Esophagus mucosa (tissue), 1 donor: ENCODE results near the gene KRCC1. TPM values are rescaled to one million over a fixed set of nuclear protein-coding genes. Genes with fewer than 3 reads are reported as not detected.
A peak's percentile ranks its signal among the peaks of the same experiment; 100 is the strongest.
"Not testable (repeated sequence)": the region's sequence is repeated elsewhere in the genome, so short reads cannot be mapped to it uniquely, and the experiment has no call there.

Source experiments
- ATAC-seq: fragments of 200-7000 bp; cut with Tn5 transposase; one replicate; pipeline ENCODE4 v1.9.1; 2020
- total RNA-seq: library from RNA; stranded (reverse); gene quantifications from one replicate; pipeline ENCODE4 v1.2.4, GENCODE V29; 2023
- donor health status: DM: yes; HTN: yes; CAD: no.

Gene KRCC1
- total RNA-seq, 1 donor from 2014 or later: 15.5 TPM

DNA sequence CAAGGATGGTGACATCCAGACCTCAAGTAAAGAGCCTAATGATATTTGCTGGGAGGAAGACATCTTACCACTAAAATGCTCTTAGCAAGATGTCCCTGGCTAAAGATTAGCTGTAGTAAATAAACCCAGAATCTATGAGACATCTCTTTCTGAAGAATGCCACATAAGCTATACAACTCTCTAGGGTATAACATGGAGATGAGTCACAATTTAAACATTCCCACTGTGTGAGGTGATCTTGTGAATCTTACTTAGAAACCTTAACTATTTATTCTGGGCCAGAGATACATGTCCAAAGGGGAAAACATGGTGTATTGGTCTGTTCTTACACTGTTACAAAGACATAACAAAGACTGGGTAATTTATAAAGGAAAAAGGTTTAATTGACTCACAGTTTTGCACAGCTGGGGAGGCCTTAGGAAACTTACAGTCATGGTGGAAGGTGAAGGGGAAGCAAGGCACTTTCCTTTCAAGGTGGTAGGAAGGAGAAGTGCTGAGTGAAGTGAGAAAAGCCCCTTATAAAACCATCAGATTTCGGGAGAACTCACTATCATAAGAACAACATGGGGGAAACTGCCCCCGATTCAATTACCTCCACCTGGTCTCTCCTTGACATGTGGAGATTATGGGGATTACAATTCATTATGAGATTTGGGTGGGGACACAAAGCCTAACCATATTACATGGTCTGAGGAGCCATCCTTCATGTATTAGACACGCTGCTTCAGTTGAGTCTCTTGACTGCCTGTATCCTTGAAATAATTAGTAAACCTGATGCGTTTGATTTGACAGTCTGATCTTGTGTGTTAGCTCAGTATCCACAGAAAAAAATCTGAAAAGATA is 17.1 kb downstream of the KRCC1 start:
- ATAC-seq: peak; percentile 68

DNA sequence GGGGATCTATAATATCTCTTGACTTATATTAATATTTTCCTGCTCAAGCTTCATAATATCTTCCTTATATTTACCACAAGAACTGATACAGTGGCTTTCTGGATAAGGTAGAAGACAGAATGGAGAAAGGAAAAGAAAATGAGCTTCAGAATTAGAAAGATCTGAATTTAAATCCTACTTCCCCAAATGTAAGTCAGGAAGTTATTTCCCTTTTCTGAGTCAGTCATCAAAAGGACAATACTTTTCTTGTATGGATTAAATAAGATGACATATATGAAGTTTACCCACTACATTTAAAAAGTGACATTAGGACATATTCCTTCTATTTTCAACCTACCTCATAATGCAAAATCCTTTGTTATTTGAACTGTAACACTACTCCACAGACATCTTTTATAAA is 19.0 kb downstream of the KRCC1 start:
- ATAC-seq: no peak

DNA sequence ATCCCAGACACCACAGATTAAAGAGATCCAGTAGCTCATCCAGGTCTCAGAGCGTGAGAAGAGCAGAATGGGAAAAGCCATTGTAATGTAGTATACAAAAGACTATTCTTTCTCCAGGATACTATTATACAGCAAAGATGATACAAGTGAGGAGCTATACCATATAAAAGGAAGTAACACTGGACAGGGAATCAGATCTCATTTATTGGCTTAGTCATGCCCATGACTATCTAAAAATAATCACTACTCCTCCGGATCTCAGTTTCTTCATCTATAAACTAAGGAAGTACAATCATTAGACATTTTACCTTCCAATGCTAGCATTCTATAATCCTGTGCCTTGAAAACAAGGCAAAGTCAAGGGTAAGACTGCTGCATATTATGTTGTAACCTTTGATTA is 19.4 kb downstream of the KRCC1 start:
- no peak for ATAC-seq

DNA sequence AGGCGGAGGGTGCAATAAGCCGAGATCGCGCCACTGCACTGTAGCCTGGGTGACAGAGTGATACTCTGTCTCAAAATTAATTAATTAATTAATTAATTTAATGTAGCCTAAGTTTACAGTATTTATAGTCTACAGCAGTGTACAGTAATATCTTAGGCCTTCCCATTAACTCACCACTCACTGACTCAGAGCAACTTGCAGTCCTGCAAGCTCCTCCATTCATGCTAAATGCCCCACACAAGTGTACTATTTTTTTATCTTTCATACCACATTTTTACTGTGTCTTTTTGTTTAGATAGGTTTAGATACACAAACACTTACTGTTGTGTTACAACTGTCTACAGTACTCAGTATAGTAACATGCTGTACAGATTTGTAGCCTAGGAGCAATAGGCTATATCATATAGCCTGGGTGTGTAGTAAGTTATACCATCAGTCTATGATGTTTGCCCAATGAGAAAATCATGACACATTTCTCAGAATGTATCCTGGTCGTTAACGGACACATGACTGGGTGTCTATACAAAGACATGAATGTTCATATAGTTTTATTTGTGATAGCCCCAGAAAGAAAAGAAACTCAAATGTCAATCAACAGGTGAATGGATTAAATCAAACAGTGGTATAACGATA is 23.4 kb downstream of the KRCC1 start:
- no peak for ATAC-seq

DNA sequence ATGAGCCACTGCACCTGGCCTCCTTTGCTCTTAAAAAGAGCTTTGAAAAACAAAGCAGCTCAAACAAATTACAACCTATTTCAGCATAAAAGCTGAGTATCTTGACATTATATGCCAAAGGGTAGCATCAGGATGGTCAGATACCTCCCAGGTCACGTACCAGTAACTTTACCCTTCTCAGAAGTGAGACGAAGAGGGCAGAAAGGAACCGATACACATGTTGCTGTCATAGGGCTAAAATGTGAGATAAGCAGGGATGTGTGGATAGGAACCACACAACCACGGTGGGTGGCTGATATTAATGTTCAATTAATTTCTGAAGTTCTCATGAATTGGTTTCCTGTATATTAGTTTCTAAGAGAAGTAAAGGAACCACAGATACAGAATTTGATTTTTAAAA is 26.7 kb downstream of the KRCC1 start:
- ATAC-seq: no peak

DNA sequence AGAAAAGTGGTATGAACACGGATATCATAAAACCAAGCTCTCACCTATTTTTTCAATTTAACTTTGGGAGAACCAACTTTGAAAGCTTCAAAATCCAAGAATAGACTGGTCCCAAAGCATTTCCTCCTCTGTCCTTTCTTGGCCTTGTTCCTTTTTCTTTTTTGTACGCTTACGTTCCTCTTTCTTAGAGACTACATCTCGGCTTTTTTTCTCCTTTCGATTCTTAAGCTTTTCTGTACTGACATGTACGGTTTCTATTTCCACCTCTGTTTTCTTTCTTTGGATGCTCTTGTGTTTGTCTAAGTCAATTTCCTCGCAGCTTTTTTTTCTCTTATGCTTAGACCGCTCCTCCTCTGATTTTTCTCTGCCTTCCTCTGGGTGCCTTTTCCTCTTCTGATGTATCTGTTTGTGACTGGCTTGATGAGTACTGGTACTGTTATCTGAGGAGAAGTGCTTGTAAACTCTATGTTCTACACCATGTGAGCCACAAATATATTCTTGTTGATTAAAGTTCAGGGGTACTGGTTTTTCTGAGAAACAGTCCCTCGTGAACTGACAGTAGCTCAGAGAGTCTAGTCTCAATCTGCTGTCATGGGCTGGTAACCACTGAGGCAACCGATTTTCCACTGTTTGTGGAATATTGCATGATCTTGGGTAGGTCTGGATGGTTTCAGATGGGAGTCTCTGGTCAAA is 27.7 kb downstream of the KRCC1 start:
- ATAC-seq: no peak

DNA sequence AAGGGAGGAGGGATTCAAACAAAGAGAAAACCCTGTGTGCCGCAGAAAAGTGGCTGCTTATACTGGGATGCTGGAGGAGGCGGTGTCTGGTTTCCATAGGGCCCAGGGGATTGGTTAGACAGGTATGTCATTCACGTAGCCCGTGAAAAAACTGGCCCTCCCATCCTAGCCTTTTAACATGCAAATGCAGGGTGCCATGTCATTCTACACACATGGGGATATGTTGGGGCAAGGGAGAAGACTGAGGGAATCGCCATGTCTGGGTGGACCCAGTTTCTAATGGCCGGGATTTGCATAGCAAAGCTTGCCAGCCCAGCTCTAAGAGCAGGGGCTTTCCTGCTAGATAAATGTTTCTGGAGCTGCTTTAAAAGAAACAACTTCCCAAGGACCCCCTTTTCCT is 31.1 kb downstream of the KRCC1 start:
- ATAC-seq: no peak

DNA sequence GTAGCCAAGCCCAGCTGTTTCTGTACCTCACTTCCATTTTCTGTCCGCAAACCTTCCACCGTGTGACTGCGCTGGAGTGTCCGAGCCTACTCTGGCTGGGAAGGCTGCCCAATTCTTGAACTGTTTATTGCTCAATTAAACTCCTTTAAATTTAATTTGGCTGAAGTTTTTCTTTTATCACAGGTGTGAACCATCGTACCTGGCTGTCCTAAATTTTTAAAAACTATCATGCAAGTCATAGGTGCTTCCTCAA is 33.0 kb downstream of the KRCC1 start:
- no peak for ATAC-seq

DNA sequence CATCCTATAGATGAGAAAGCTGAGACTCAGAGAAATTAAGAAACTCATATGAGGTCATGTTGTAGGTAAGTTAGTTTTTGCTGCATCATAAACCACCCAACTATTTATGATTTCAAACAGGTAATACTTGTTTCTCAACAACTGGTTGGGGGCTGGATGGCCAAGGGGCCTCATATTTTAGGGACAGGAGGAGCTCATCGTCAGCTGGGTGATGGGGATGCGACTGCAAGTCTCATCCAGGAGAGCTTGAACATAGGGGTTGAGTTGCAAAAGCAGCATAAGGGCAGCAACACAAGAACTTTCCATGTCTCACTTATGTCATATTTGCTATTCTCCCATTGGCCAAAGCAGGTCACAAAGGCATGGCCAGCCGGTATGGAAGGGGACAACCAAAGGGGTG is 35.6 kb downstream of the KRCC1 start:
- no peak for ATAC-seq

DNA sequence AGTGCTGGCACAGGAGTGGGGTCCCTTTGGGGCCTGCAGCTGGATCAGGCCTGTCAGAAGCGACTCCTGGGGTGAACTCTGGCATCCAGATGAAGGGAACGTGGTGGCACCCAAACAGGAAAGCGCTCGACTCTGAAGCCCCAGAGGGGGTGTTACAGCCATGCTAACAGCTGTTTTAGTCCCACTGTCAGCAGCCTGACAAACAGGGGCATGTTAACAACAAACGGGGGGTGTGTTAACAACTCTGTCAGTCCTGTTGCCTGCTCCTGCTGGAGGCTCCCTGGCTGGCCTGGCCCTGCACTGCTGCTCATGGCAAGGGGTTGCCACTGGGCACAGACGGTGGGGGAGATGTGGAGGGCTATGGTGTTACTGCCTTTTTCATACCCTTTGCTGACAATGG is 36.7 kb downstream of the KRCC1 start:
- no peak for ATAC-seq

DNA sequence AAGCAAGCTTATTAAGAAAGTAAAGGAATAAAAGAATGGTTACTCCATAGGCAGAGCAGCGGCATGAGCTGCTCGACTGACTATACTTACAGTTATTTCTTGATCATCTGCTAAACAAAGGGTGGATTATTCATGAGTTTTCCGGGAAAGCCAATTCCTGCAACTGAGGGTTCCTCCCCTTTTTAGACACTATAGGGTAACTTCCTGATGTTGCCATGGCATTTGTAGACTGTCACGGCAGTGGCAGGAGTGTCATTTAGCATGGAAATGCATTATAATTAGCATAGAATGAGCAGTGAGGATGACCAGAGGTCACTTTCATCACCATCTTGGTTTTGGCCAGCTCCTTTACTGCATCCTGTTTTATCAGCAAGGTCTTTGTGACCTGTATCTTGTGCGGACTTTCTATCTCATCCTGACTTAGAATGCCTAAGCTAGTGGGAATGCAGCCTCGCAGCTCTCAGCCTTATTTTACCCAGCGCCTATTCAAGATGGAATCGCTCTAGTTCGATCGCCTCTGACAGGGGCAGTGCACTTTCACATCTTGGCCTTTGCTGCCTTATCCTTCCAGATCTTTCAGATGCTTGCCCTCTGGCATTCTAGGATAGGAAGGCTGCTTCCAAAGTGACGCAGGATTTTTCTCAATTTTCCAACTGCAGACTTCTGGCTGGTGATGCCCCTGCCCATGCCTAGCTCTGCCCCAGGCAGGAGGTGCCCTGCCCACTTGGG is 37.3 kb downstream of the KRCC1 start:
- not testable (repeated sequence) for ATAC-seq

DNA sequence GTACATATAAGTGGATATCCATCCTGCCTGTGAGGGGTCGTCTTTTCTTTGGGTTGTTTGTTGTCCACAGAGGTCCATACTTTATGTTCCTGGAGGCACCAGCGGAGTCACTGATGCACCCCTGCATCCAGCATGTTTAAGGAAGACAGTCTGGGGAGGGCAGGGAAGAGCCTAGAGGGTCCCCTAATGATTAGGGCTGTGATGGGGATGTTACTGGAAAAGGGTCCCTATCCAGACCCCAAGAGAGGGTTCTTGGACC is 37.9 kb downstream of the KRCC1 start:
- not testable (repeated sequence) for ATAC-seq

DNA sequence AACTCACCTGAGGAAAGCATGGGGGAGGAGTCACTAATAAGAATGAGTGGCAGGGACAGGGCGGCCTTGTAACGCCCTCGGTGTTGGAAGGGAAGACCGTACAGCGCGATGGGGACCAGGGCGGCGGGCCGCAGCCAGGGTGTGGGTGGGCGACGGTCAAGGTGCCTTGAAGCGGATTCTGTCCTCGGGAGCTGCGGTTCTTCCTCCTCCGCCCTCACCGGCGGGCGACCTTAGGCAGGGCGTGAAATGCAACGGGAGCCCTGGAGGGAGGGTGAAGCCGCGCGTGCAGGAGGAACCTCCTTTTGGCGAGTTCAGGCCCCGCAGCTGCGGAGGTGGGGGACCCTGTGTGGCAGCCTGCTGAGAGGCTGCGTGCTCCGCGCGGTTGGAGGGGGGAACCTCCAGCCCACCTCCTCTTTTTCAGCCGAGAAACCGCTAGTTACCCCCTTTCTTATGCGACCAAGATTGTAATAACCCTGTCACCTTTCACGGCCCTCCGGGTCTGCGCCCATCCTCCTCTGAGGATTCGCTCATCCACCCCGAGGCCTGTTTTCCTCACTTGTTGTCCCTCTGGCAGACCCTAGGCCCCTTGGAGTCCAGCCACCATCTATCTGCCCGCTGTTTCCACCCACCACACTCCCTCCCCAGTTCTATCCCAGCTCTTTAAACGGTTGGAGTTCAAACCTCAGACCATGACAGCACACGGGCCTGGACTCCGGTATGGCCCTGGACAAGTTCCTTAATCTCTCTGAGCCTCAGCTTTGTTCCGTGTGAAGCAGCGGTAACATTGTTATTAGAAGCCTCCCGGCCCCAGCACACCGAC is 38.4 kb downstream of the KRCC1 start:
- peak; percentile 65 for ATAC-seq

DNA sequence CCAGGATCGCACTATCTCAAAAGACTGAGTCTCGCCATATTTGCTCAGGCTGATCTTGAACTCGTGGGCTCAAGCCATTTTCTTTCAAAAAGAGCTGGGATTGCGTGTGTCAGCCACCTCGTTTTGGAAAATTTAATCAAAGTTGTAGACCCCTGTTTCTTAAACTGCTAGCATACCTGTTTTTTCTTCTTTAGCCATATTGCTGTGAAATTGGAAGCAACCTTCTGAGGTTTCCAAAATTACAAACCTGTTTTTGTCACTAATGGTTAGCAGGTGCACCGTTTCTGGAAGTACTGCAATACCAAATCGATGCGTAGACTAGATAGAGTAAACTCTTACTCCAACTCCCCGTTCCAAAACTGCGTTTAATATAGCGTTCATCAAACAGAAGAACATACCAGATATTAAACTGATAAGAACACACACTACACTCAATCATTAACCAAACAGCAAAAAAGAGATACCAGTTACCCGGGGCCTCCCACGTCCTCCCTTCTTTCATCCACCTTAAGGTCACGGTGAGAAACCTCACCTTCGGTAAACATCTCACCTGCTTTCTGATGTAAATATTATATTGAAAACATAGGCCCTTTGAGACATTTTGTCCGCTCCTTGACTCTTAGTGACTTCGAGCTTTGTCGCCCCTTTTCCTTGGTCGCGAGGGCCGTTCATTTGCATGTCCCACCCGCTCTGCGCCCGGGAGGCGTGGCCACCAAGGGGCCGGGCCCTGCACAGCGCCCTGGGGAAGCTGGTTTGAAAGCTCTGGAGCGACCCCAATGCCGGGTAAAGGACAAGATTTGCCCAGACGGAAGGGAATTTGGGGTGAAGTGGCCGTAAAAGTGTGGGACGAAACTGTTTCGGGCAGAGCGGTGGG is 39.3 kb downstream of the KRCC1 start, which contains the start of gene RNU2-63P:
TSS of gene RNU2-63P (minus strand) at position 462 of the 874 bp plus-strand sequence.
- ATAC-seq: peak; percentile 96

DNA sequence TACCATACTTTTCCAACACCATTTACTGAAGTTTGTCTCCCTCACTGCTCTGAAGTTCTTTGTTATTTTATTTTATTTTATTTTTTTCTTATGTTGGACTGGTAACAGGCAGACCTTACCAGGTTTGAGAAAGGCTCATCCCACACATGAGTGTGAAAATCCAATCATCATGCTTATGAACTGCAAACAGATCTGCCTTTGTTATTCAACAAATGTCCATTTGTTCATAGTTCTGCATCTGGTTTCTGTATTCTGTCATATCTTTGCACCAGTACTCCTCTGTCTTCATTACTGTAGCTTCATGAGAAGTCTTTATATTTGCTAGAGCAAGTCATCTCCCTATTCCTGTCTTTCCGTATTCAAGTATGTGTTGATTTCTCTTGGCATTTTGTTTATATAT is 44.6 kb downstream of the KRCC1 start:
- ATAC-seq: no peak

DNA sequence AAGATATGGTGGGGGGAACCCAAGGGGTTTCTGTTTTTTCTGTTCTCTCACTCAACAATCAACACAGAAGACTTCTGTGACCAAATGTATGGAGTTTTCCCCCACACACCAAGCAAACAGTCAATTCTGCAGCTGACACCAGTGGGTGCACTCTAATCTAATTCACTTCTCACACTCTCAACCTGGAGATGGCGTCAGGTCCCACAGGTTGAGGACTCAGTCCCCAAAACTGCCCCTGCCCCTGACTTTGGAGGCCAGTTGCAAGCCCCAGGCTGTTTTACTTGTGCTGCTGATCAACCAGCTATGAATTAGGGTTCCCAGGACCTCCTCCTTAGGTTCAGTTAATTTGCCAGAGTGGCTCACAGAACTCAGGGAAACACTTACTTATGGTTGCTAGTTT is 45.4 kb downstream of the KRCC1 start:
- ATAC-seq: no peak

DNA sequence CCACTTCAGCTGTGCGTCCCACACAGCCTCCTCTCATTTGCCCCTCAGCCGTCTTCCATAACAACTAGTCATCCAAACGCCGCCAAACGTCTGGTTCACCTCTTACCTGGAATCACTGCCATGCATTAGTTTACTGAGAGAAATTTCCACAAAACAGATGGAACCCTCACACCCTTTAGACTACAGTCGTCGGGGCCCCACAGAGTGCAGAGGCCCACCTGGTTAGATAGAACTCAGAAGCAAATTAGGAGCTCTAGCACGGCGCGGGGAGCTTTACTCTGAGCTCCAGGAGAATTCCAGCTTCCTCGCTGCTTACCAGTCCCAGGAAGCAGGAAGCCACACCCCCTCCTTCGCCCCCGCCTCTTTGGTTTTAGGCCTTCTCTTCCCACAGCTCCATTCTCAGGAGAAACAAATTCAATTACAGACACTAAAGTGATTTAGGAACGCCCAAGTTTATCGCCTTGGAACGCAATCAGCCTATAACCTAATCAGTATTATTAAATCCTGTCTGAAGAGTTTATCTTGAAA is 48.6 kb downstream of the KRCC1 start:
- no peak for ATAC-seq

DNA sequence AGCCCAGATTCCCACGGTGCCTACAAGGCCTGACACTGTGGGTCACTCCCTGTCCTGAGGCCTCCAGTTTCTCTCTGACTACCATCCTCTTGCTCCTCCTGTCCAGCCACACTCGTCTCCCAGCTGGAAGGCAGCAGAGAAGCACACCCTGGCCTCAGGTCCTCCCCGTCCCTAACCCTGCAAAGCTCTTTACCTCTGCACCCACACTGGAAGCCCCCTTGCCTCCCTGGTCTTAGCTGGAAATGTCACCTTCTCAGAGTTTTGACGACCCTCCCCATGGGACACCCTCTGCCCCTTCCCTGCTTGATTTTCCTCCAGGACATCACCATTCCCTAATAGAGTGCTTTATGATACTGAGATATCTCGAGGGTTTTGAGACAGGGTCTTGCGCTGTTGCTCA is 49.8 kb downstream of the KRCC1 start:
- ATAC-seq: no peak

DNA sequence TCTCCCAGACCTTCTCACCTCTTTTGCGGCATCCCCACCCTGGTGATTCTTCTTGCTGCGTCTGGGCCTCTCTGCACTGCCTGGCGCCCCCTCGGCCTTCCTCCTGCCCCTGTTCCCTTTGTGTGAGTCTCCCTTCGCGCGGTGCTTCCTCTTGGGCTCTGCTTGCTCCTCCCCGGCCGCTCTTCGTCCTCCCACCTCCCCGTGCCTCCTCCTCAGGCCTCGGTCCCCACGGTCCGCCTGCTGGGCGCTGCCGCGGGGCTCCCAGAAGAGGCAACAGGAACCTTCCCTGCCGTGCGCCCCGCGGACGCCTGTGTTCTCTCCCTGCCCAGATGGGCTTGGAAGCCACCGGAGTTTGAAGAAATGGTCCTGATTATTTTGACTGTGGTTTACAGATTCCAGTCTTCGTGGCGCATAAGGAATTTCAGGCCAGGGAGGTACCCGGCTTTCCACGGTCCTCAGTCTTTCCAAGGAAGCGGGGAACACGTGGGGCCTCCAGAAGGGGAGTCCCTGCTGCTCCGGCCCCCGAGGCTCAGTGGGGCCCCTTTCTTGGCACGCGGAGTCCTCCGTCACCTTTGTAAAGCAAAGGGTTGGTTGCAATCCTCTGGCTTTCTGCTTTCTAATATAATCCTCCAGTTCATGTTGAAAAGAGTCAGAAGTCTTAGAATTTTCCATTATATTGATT is 52.4 kb downstream of the KRCC1 start:
- no peak for ATAC-seq

DNA sequence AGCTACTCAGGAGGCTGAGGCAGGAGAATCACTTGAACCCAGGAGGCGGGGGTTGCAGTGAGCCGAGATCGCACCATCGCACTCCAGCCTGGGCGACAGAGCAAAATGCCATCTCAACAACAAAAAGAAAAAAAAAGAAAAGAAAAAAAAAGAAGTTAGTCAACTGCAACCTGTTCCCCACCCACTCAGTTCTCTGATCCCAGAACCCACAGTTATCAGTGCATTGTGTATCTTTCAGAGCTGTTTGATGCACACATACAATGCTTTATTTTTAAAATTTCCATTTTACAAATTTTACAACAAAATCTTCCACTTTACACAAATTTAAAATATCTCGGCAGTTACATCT is 53.2 kb downstream of the KRCC1 start:
- ATAC-seq: no peak

DNA sequence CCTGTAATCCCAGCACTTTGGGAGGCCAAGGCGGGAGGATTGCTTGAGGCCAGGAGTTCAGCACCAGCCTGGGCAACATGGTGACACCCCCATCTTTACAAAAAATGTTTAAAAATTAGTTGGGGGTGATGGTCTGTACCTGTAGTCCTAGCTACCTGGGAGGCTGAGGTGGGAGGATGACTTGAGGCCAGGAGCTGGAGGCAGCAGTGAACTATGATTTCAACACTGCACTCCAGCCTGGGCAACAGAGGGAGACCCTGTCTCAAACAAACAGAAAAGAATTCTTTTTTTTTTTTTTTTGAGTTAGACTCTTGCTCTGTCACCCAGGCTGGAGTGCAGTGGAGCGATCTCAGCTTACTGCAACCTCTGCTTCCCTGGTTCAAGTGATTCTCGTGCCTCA is 55.1 kb downstream of the KRCC1 start:
- not testable (repeated sequence) for ATAC-seq
